T-cell (primary cell): ENCODE data around the gene SLC25A17. TPM values are rescaled to one million over a fixed set of nuclear protein-coding genes. Genes with fewer than 3 reads are reported as not detected.
"Not testable (repeated sequence)": the region's sequence is repeated elsewhere in the genome, so short reads cannot be mapped to it uniquely, and the experiment has no call there.

ENCODE experiments used
- ATAC-seq, 4 experiments: fragments of 200-7000 bp in 3 of 4; fragments of 150-1000 bp in 1 of 4; cut with Tn5 transposase; replicated peaks in 1 of 4; 1 replicate in 3 of 4; 2 replicates in 1 of 4; pipeline ENCODE4 v1.10.0; 2021; ENCODE audit warnings: moderate library complexity in 3 of 4, mild to moderate bottlenecking in 2 of 4, moderate number of reproducible peaks in 1 of 4
- CTCF ChIA-PET, 2 donors: fragments of 300-600 bp; sonication (Branson Sonifier 250); formaldehyde crosslinking; loops; one replicate each; lab custom pipeline; 2022; ENCODE audit warnings: antibody characterized with exemption in 2 of 2; lab: Charles Lee
- POLR2A ChIA-PET, 2 donors: fragments of 300-600 bp; sonication (Branson Sonifier 250); formaldehyde crosslinking; loops; one replicate each; lab custom pipeline; 2022; ENCODE audit warnings: antibody characterized with exemption in 2 of 2; lab: Charles Lee
- DNase-seq, 35 experiments: peaks; one replicate each; pipeline versions ENCODE4 v3.0.0 to v3.0.0-alpha.2; 2013 to 2023
- H3K27ac ChIP-seq: one replicate; pipeline ENCODE4 v1.5.1; 2013; ENCODE audit warnings: low read length
- H3K27me3 ChIP-seq, 2 experiments: replicated peaks in 1 of 2; 1 replicate in 1 of 2; 2 replicates in 1 of 2; pipeline versions ENCODE4 v1.6.1 to v1.7.0; 2013; ENCODE audit warnings: low read length in 1 of 2, mixed read lengths in 1 of 2; ENCODE audit not compliant: control insufficient read depth in 2 of 2, insufficient read depth in 2 of 2; ENCODE audit errors: extremely low read depth in 1 of 2
- H3K36me3 ChIP-seq, 2 donors: 1 replicate in 1 of 2; 2 replicates in 1 of 2; pipeline versions ENCODE4 v1.6.1 to v1.7.0; 2013; ENCODE audit warnings: low read length in 1 of 2; ENCODE audit not compliant: control insufficient read depth in 2 of 2, insufficient read depth in 1 of 2; ENCODE audit errors: extremely low read depth in 1 of 2
- H3K4me1 ChIP-seq, 2 experiments: 1 replicate in 1 of 2; 2 replicates in 1 of 2; pipeline versions ENCODE4 v1.6.1 to v1.7.0; 2013; ENCODE audit warnings: low read length in 2 of 2, mixed read lengths in 1 of 2; ENCODE audit not compliant: insufficient read depth in 2 of 2, control insufficient read depth in 1 of 2; ENCODE audit errors: extremely low read depth in 1 of 2
- H3K4me3 ChIP-seq, 2 donors: 1 replicate in 1 of 2; 2 replicates in 1 of 2; pipeline versions ENCODE4 v1.5.1 to v1.7.0; 2013; ENCODE audit warnings: mild to moderate bottlenecking in 2 of 2, low read length in 1 of 2, moderate library complexity in 1 of 2; ENCODE audit not compliant: control insufficient read depth in 1 of 2; ENCODE audit errors: extremely low read depth in 1 of 2
- H3K9me3 ChIP-seq: 2 replicates; pipeline ENCODE4 v1.7.0; 2013
- H3K27ac Mint-ChIP-seq, 2 donors: one replicate each; pipeline ENCODE4 v1.8.0; 2020 to 2021; ENCODE audit warnings: mild to moderate bottlenecking in 2 of 2, mixed read lengths in 2 of 2
- H3K27me3 Mint-ChIP-seq, 2 donors: one replicate each; pipeline ENCODE4 v1.8.0; 2021 to 2022; ENCODE audit warnings: mixed read lengths in 2 of 2
- H3K36me3 Mint-ChIP-seq: one replicate; pipeline ENCODE4 v1.8.0; 2021; ENCODE audit warnings: mixed read lengths
- H3K4me1 Mint-ChIP-seq, 3 donors: one replicate each; pipeline ENCODE4 v1.8.0; 2020 to 2022; ENCODE audit warnings: mixed read lengths in 3 of 3, mild to moderate bottlenecking in 1 of 3
- H3K4me3 Mint-ChIP-seq, 3 donors: one replicate each; pipeline ENCODE4 v1.8.0; 2020 to 2022; ENCODE audit warnings: mild to moderate bottlenecking in 3 of 3, mixed read lengths in 3 of 3, moderate library complexity in 3 of 3
- H3K9me3 Mint-ChIP-seq, 3 donors: one replicate each; pipeline ENCODE4 v1.8.0; 2020 to 2022; ENCODE audit warnings: mixed read lengths in 3 of 3
- WGBS: methylation state at CpG from one replicate; pipeline ENCODE4 v1.1.5; 2013; ENCODE audit warnings: missing lambda C conversion rate; ENCODE audit not compliant: insufficient coverage; 5-methylcytosine and 5-hydroxymethylcytosine counted together
- total RNA-seq, 35 experiments: library from RNA in 6 of 35; stranded (reverse) in 6 of 35; fragments of 120-200 nt in 1 of 35; gene quantifications; one replicate each; pipeline versions ENCODE4 v1.2.1 to v1.2.4 and lab custom pipeline; 2013 to 2026

Gene SLC25A17
- total RNA-seq, 5 donors from 2014 or later (not counting 1 experiment from before 2014, with no cell fraction given), result 8.9 to 14.2 (median 12.7) TPM

GRCh38 chr22:40826984-40827741 lies 8.0 kb upstream of the SLC25A17 start:
- Mint-ChIP-seq H3K4me1 (no peaks in the 10 kb centered on the region), H3K4me3 (no peak overlapping the region), H3K9me3 (no peaks in the 10 kb centered on the region), H3K36me3 (peaks cover 46% of the 10 kb centered on the region), H3K27me3 (no peaks in the 10 kb centered on the region), H3K27ac (peak overlapping the region in 1 of 2 donors; percentile 19)
- Histone ChIP-seq H3K36me3 (peaks cover 0 to 50% of the 10 kb centered on the region in 2 donors), H3K4me3 (no peak overlapping the region), H3K4me1 (no peaks in the 10 kb centered on the region), H3K27me3 (no peaks in the 10 kb centered on the region), H3K9me3 (no peaks in the 10 kb centered on the region), H3K27ac (no peak overlapping the region)
- ChIA-PET CTCF (no interaction called here), POLR2A (interaction anchor here (0.6 kb wide), 2 partner anchors 45 to 205 kb away, joined by 4 to 5 read pairs; no protein-coding TSS in a partner anchor)
- ATAC-seq, result no peak
- no CpG with 5 or more reads among the region's 7 CpGs for WGBS
- DNase-seq, result no peak

- CTCF ChIA-PET, H3K4me1 Mint-ChIP-seq, H3K9me3 ChIP-seq, H3K27ac Mint-ChIP-seq, H3K27me3 ChIP-seq, H3K4me1 ChIP-seq, H3K27ac ChIP-seq, ATAC-seq, H3K27me3 Mint-ChIP-seq, H3K9me3 Mint-ChIP-seq, DNase-seq, H3K4me3 ChIP-seq, H3K4me3 Mint-ChIP-seq, POLR2A ChIA-PET: not testable (repeated sequence)
- H3K36me3 ChIP-seq, result peaks cover 0 to 44% of the 10 kb centered on the region in 2 donors
- peaks cover 41% of the 10 kb centered on the region for H3K36me3 Mint-ChIP-seq
- WGBS, result 100% methylated on average over 1 of the region's 2 CpGs
Observed at GRCh38 chr22:40826292-40826691, 7.1 kb upstream of the SLC25A17 start.

- H3K27ac ChIP-seq, result no peak overlapping the region
- POLR2A ChIA-PET, result no interaction called here
- no peaks in the 10 kb centered on the region for H3K9me3 Mint-ChIP-seq
Observed at GRCh38 chr22:40823426-40823825, 4.3 kb upstream of the SLC25A17 start.

GRCh38 chr22:40819599-40820140 lies 524 bp upstream of the SLC25A17 start:
- WGBS, result no CpG with 5 or more reads among the region's 4 CpGs
- Histone ChIP-seq H3K9me3 (no peaks in the 10 kb centered on the region), H3K4me3 (peak overlapping the region; percentile 53 to 79), H3K36me3 (peaks cover 5 to 7% of the 10 kb centered on the region in 2 donors), H3K27me3 (no peaks in the 10 kb centered on the region), H3K27ac (no peak overlapping the region), H3K4me1 (peaks cover 11 to 23% of the 10 kb centered on the region in 2 experiments)
- H3K36me3 Mint-ChIP-seq, result peaks cover 15% of the 10 kb centered on the region
- peak overlapping the region; percentile 70 to 97 (median 94) for H3K4me3 Mint-ChIP-seq
- CTCF ChIA-PET, result interaction anchor here (0.6 kb wide), 3 partner anchors 35 to 93 kb away, joined by 3 to 9 read pairs (median 4); no protein-coding TSS in a partner anchor
- no peaks in the 10 kb centered on the region for H3K9me3 Mint-ChIP-seq
- H3K4me1 Mint-ChIP-seq, result peaks cover 28 to 37% (median 34%) of the 10 kb centered on the region in 3 donors
- DNase-seq, result no peak
- POLR2A ChIA-PET, result interaction anchor here in 1 of 2 donors (1.2 kb wide), 1 partner anchor 37 kb away, joined by 7 read pairs; the partner anchor contains the start of genes ST13 and XPNPEP3
- H3K27me3 Mint-ChIP-seq, result no peaks in the 10 kb centered on the region
- H3K27ac Mint-ChIP-seq, result peak overlapping the region; percentile 46 to 52
- no peak for ATAC-seq

More at GRCh38 chr22:40823426-40823825, 4.3 kb upstream of the SLC25A17 start:
- H3K4me3 ChIP-seq, result no peak overlapping the region
- H3K27me3 ChIP-seq, result no peaks in the 10 kb centered on the region
- peaks cover 7 to 10% of the 10 kb centered on the region in 2 experiments for H3K4me1 ChIP-seq
- CTCF ChIA-PET, result interaction anchor here in 1 of 2 donors (0.7 kb wide), 1 partner anchor 525 kb away, joined by 13 read pairs; no protein-coding TSS in a partner anchor
- H3K27me3 Mint-ChIP-seq, result no peaks in the 10 kb centered on the region
- H3K36me3 ChIP-seq, result peaks cover 0 to 22% of the 10 kb centered on the region in 2 donors
- no CpG with 5 or more reads among the region's 1 CpG for WGBS
- H3K4me3 Mint-ChIP-seq, result no peak overlapping the region
- peaks cover 27% of the 10 kb centered on the region for H3K36me3 Mint-ChIP-seq
- H3K27ac Mint-ChIP-seq, result peak overlapping the region in 1 of 2 donors; percentile 27
- H3K4me1 Mint-ChIP-seq, result peaks cover 5 to 13% (median 13%) of the 10 kb centered on the region in 3 donors
- ATAC-seq (no peak), DNase-seq (no peak)
- H3K9me3 ChIP-seq, result no peaks in the 10 kb centered on the region

- H3K4me1 Mint-ChIP-seq, result peaks cover 35 to 42% (median 41%) of the 10 kb centered on the region in 3 donors
- Histone ChIP-seq H3K27me3 (no peaks in the 10 kb centered on the region), H3K4me3 (peak overlapping the region; percentile 79 to 84), H3K9me3 (no peaks in the 10 kb centered on the region), H3K36me3 (peaks cover 0 to 5% of the 10 kb centered on the region in 2 donors), H3K4me1 (peaks cover 11 to 23% of the 10 kb centered on the region in 2 experiments), H3K27ac (peak overlapping the region; percentile 32)
- H3K27me3 Mint-ChIP-seq, result no peaks in the 10 kb centered on the region
- ATAC-seq (peak in 2 of 4 experiments; percentile 2), DNase-seq (peak in 3 of 35 experiments; percentile 3 to 49 (median 7))
- H3K4me3 Mint-ChIP-seq, result peak overlapping the region; percentile 70 to 97 (median 94)
- CTCF ChIA-PET, result interaction anchor here (0.6 to 0.7 kb wide), 6 partner anchors 37 to 1316 kb away, joined by 3 to 4 read pairs (median 3); partner anchors contain the start of gene MIEF1 (in 1 of the 2)
- POLR2A ChIA-PET, result interaction anchor here in 1 of 2 donors (0.7 kb wide), 1 partner anchor 696 kb away, joined by 3 read pairs; no protein-coding TSS in a partner anchor
- H3K9me3 Mint-ChIP-seq, result no peaks in the 10 kb centered on the region
- H3K27ac Mint-ChIP-seq, result peak overlapping the region; percentile 80 to 90
- H3K36me3 Mint-ChIP-seq, result peaks cover 16% of the 10 kb centered on the region
- 2% methylated on average over 10 of the region's 14 CpGs for WGBS
Observed at GRCh38 chr22:40818192-40818746, 877 bp downstream of the SLC25A17 start.

GRCh38 chr22:40817737-40818136 lies 1.4 kb downstream of the SLC25A17 start:
- H3K36me3 ChIP-seq, result peaks cover 3 to 5% of the 10 kb centered on the region in 2 donors
- POLR2A ChIA-PET, result no interaction called here
- H3K9me3 ChIP-seq, result no peaks in the 10 kb centered on the region
- CTCF ChIA-PET, result interaction anchor here (0.6 kb wide), 3 partner anchors 81 to 359 kb away, joined by 3 to 4 read pairs (median 4); no protein-coding TSS in a partner anchor
- no peak overlapping the region for H3K4me3 ChIP-seq
- Mint-ChIP-seq H3K27me3 (no peaks in the 10 kb centered on the region), H3K36me3 (peaks cover 13% of the 10 kb centered on the region), H3K4me1 (peaks cover 35 to 42% (median 41%) of the 10 kb centered on the region in 3 donors), H3K27ac (peak overlapping the region; percentile 11 to 37), H3K9me3 (no peaks in the 10 kb centered on the region), H3K4me3 (peak overlapping the region; percentile 70 to 97 (median 94))
- 85% methylated on average over 4 of the region's 4 CpGs for WGBS
- H3K27ac ChIP-seq, result no peak overlapping the region
- H3K27me3 ChIP-seq, result no peaks in the 10 kb centered on the region
- ATAC-seq (no peak), DNase-seq (no peak)
- H3K4me1 ChIP-seq, result peaks cover 11 to 23% of the 10 kb centered on the region in 2 experiments
